PFSK-1 (cell line): ENCODE results near the gene OBSL1.
A peak's percentile ranks its signal among the peaks of the same experiment; 100 is the strongest.

Experiments used
- FOXP2 ChIP-seq: optimal IDR thresholded peaks from 2 replicates; pipeline ENCODE3; 2011; ENCODE audit warnings: borderline replicate concordance, control low read depth, inconsistent platforms; ENCODE audit not compliant: insufficient read depth; ENCODE audit errors: extremely low read length, extremely low read depth
- POLR2AphosphoS5 ChIP-seq: IDR thresholded peaks from 2 replicates; pipeline ENCODE4 v1.6.1; 2012; ENCODE audit warnings: low read depth, mild to moderate bottlenecking, control low read depth, low read length, moderate library complexity
- SIN3A ChIP-seq: IDR thresholded peaks from 2 replicates; pipeline ENCODE4 v1.6.1; 2012; ENCODE audit warnings: mild to moderate bottlenecking, low read length, moderate library complexity, borderline replicate concordance; ENCODE audit not compliant: insufficient read depth
- TAF1 ChIP-seq: IDR thresholded peaks from 2 replicates; pipeline ENCODE4 v1.6.1; 2012; ENCODE audit warnings: low read length, control low read depth, borderline replicate concordance; ENCODE audit not compliant: insufficient read depth
- TF ChIP-seq, protein P1 (sequence below), 2 experiments: IDR thresholded peaks; 2 replicates each; pipeline versions ENCODE4 v1.6.1 to v1.8.0; 2011 to 2012; ENCODE audit warnings: low read depth in 2 of 2, low read length in 2 of 2, control low read depth in 1 of 2, inconsistent platforms in 1 of 2, mild to moderate bottlenecking in 1 of 2, moderate library complexity in 1 of 2; ENCODE audit not compliant: insufficient read depth in 1 of 2

Gene OBSL1

DNA sequence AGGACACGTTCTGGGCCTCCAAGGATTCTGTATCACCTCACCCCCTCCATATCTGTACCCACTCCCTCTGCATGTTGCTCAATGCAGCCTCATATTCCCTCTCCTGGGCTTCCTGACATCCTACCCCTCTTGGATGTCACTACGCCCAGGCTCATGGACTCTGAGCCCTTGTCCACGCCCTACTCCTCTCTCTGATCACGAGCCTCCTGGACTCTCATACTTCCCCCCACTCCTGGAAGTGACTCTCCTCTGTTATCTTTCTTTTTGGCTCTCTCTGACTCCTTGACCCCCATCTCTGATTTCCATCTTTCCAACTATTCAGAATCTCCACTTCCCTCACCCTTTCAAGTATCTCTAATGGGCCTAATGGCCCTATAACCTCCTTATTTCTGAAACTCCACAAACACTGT, 25.4 kb downstream of the OBSL1 start:
- no peak for TF ChIP-seq TAF1

- TF ChIP-seq TAF1 = no peak
- TF ChIP-seq POLR2AphosphoS5 = no peak
- TF ChIP-seq, protein P1, sequence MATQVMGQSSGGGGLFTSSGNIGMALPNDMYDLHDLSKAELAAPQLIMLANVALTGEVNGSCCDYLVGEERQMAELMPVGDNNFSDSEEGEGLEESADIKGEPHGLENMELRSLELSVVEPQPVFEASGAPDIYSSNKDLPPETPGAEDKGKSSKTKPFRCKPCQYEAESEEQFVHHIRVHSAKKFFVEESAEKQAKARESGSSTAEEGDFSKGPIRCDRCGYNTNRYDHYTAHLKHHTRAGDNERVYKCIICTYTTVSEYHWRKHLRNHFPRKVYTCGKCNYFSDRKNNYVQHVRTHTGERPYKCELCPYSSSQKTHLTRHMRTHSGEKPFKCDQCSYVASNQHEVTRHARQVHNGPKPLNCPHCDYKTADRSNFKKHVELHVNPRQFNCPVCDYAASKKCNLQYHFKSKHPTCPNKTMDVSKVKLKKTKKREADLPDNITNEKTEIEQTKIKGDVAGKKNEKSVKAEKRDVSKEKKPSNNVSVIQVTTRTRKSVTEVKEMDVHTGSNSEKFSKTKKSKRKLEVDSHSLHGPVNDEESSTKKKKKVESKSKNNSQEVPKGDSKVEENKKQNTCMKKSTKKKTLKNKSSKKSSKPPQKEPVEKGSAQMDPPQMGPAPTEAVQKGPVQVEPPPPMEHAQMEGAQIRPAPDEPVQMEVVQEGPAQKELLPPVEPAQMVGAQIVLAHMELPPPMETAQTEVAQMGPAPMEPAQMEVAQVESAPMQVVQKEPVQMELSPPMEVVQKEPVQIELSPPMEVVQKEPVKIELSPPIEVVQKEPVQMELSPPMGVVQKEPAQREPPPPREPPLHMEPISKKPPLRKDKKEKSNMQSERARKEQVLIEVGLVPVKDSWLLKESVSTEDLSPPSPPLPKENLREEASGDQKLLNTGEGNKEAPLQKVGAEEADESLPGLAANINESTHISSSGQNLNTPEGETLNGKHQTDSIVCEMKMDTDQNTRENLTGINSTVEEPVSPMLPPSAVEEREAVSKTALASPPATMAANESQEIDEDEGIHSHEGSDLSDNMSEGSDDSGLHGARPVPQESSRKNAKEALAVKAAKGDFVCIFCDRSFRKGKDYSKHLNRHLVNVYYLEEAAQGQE (IDR thresholded peaks at IDR 0.05; ENCODE audit: insufficient read depth in 1 of 2, low read depth in 2 of 2, low read length in 2 of 2) = no peak
- no peak for TF ChIP-seq SIN3A
- no peak for TF ChIP-seq FOXP2
These were observed 25.9 kb downstream of the OBSL1 start for GRCh38 chr2:219545295-219545942.

DNA sequence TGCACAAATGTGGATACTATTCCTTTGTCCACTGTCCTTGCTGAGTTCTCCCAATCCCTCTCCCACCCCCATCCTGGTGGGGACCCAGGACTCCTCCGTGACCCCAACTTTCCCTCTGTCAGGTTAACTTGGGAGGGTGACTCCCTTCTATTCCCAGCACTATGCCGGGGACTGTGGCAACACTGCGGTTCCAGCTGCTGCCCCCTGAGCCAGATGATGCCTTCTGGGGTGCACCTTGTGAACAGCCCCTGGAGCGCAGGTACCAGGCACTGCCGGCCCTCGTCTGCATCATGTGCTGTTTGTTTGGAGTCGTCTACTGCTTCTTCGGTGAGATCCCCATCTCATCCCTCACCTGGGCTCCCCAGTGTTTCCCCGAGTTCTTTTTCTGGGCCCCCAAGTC, 26.8 kb downstream of the OBSL1 start:
- TF ChIP-seq FOXP2 (no peak), TAF1 (no peak), POLR2AphosphoS5 (no peak), SIN3A (no peak)
- TF ChIP-seq, protein P1 (IDR thresholded peaks at IDR 0.05; ENCODE audit: insufficient read depth in 1 of 2, low read depth in 2 of 2, low read length in 2 of 2) = no peak

GRCh38 chr2:219543596-219544358, 27.6 kb downstream of the OBSL1 start, which contains the start of the genes CHPF and TMEM198:
Gene CHPF (minus strand): TSS chr2:219543809. CDS start chr2:219543538, 271 bp downstream.
Gene TMEM198 (plus strand): TSS chr2:219544028. CDS start chr2:219544728, 700 bp downstream.
- TF ChIP-seq POLR2AphosphoS5 (peak; percentile 68; the same call in 1 of the 2 replicates), TAF1 (no peak), FOXP2 (peak; percentile 78), SIN3A (no peak; the same call in 1 of the 2 replicates)
- TF ChIP-seq, protein P1 (IDR thresholded peaks at IDR 0.05; ENCODE audit: insufficient read depth in 1 of 2, low read depth in 2 of 2, low read length in 2 of 2) = peak; percentile 94 to 96

DNA sequence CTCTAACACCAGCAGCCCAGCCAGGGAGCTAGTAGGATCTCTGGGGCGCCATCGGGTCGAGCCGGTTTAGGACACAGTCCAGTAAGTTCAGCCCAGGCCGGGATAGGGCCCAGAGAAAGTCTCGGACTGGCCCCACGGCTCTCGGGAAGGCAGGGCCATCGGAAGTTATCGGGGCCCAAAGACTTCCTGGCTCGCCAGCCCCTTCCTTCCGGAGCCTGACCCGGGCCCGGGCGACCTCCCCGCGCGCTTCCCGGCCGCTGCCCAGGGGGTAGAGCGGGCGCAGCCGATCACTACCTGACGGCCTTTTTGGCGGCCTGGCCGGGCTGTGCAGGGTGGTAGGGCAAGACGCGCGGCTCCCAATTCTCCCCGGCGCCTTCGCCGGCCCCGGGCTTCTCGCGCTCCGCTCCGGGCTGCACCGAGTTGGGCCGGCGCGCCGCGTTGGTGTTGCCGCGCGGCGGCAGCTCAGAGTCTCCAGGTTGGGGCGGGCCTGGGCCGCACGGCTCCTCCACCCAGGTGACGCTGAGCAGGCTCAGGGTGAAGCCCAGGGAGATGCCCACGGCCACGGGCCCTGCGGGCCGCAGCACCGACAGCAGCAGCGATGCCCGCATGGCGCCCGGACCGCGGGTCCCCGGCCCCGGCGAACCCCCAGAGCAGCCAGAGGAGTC, 28.3 kb downstream of the OBSL1 start:
- TF ChIP-seq FOXP2 = no peak
- no peak for TF ChIP-seq SIN3A
- no peak for TF ChIP-seq POLR2AphosphoS5
- TF ChIP-seq, protein P1 (IDR thresholded peaks at IDR 0.05; ENCODE audit: insufficient read depth in 1 of 2, low read depth in 2 of 2, low read length in 2 of 2) = no peak
- TF ChIP-seq TAF1 = no peak
